Stimulated activated CD8-positive, alpha-beta memory T cell treated with anti-CD3 and anti-CD28 coated beads, Interleukin-7, amount 100 ng/mL, for 1 hour (primary cell): ENCODE data around the gene HCFC1.
"Not testable (repeated sequence)": the region's sequence is repeated elsewhere in the genome, so short reads cannot be mapped to it uniquely, and the experiment has no call there.

ENCODE experiments used
- DNase-seq, 2 donors: peaks; one replicate each; pipeline ENCODE4 v3.0.0-alpha.2; 2020; ENCODE audit warnings: low read depth in 2 of 2

The HCFC1 gene

GRCh38 chrX:154008521-154008920 is 36.9 kb upstream of the HCFC1 start:
- DNase-seq, result no peak

DNA sequence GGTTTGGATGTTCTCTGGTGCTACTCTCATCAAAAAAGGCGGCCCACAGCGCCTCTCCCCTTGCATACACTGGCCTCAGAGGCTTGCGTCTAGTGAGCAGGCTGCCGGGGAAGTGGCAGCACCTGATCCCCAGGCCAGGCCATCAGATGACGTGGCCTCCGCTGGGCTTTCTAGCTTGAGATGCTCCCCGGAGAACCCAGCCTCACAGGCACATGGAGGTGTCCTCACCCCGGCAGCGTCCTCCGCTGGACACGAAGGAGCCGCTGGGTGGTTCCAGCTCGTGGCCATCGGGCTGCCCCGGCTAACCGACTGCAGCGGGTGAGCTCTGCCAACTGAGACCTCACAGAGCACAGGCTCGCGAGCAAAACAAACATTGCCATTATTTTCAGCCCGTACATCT is 35.3 kb upstream of the HCFC1 start:
- DNase-seq, result no peak

DNA sequence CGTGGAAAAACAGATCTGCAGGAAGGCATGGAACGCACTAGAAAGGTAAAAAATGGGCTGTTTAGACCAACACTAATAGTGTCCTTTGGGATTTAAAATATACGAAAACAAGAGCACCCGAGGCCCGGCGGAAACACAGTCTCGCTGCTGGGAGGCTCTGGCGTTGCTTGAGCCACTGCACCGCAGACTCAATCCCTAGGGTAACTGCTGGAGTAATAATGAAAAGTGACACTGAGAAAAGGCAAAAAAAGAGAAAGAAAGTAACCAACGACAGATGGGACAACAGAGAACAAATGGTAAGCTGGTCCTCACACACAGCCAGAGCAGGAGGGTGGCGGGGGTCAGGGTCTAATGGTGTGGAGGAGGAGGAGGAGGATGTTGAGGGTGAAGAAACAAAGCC is 32.7 kb upstream of the HCFC1 start:
- DNase-seq, result no peak

DNA sequence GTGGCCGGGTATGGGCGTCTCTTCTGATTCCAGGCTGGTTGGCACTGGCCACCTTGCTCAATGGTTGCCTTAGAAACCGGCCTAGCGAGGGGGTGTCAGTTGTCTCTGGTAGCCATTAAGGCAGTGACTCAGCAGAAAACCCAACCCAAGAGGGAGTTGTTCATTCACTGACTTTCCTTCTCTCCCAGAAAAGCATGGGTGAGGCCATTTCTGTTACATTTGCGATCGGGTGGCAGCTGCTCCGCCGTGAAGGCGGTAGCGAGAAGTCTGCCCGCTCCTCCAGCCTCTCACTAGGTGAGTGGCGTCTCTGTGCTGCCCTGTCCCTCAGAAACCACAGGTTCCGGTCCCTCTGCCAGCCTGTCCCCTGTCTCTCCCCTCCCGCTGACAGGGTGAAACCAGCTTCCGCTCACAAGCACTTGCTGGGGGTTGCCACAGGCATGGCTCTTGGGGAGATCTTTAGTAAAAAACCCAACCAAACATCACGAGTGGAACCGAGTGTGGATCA is 30.6 kb upstream of the HCFC1 start:
- DNase-seq, result no peak

GRCh38 chrX:154000051-154000450 is 28.4 kb upstream of the HCFC1 start:
- no peak for DNase-seq

GRCh38 chrX:153999359-154000037 is 27.9 kb upstream of the HCFC1 start:
- no peak for DNase-seq

DNA sequence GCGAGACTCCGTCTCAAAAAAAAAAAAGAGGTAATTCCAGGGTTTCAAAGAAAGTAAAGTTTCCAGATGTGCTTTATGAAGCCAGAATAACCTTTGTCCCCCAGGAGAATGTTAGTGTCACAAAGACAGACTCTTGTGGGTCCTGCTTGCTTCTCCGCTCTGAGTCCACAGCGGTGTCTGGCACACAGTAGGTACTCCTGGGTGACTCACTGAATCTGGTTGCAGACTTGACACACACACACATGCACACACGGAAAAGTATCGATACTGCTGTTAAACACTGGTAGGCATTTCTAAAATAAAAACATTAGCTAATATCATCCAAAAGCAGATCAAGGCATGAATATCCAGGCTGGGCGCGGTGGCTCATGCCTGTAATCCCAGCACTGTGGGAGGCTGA is 23.9 kb upstream of the HCFC1 start:
- no peak for DNase-seq

DNA sequence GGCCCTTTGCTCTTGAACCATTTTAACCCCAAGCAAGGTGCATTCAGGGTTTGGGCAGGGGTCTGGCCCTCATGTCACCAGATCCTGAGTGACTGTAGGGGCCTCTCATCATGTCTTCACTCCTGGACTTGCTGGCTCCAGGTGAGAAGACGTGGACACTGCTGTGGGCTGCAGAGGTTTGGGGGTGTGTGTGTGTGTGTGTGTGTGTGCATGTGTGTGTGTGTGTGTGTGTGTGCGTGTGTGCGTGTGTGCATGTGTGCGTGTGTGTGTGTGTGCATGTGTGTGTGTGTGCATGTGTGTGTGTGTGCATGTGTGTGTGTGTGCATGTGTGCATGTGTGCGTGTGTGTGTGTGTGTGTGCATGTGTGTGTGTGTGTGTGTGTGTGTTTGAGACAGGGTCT is 22.8 kb upstream of the HCFC1 start:
- not testable (repeated sequence) for DNase-seq

GRCh38 chrX:153993978-153994377 is 22.4 kb upstream of the HCFC1 start:
- DNase-seq, result no peak

GRCh38 chrX:153993079-153993478 is 21.5 kb upstream of the HCFC1 start:
- no peak for DNase-seq

DNA sequence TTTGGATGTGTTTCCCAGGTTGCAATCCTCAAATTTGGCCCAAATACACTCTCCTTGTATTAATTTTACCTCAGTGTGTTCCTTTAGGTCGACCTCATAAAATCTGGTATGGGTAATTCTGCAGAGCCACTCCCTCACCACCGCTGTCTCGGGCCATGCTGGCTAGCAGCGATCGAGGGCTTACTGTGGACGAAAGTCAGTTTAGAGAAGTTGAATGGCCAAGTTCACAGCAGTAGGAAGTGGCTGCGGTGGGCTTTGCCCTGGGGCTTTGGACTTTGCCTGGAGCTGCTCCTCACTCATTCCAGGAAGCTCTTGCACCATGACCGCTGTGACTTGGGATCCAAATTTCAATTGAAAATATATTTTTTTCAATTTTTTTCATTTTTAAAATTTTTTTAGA is 20.6 kb upstream of the HCFC1 start:
- DNase-seq, result no peak

DNA sequence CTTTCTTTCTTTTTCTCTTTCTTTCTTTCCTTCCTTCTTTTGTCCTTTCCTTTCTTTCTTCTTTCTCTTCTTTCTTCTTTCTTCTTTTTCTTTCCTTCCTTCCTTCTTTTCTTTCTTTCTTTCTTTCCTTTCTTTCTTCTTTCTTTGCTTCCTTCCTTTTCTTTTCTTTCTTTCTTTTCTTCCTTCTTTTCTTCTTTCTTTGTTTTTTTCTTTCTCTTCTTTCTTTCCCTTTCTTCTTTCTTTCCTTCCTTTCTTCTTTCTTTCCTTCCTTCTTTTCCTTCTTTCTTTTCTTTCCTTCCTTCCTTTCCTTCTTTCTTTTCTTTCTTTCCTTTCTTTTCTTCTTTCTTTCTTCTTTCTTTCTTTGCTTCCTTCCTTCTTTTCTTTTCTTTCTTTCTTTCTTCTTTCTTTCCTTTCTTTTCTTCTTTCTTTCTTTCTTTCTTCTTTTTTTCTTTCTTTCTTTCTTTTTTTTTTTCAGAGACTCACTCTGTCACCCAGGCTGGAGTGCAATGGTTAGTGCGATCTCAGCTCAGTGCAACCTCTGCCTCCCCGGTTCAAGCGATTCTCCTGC is 19.5 kb upstream of the HCFC1 start:
- no peak for DNase-seq

DNA sequence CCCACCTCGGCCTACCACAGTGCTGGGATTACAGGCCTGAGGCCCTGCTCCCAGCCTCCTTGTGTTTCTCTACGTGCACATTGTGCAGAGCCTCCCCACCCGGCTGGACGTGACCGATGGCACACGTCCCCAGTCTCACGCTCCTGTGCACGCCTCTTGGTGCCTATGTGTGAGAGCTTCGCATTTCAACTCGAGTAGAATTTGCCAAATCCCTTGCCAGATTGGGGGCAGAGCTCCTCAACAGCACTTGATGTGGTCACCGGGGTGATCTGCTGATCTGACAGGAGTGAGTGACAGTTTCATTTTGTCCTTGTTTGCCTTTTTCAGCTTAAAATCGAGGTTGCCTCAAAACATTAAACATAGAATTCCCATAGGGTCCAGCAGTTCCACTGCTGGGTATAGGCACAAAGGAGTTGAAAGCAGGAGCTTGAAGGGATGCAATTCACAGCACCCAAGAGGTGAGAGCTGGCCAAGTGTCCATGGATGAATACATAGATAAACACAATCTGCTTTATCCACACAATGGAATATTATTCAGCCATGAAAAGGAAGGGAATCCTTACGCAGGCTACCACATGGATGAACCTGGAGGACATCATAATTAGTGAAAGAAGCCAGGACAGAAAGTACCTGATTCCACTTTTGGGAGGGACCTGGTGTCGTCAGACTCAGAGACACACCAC is 18.5 kb upstream of the HCFC1 start:
- DNase-seq, result no peak

GRCh38 chrX:153988493-153988892 is 16.9 kb upstream of the HCFC1 start:
- DNase-seq, result no peak

DNA sequence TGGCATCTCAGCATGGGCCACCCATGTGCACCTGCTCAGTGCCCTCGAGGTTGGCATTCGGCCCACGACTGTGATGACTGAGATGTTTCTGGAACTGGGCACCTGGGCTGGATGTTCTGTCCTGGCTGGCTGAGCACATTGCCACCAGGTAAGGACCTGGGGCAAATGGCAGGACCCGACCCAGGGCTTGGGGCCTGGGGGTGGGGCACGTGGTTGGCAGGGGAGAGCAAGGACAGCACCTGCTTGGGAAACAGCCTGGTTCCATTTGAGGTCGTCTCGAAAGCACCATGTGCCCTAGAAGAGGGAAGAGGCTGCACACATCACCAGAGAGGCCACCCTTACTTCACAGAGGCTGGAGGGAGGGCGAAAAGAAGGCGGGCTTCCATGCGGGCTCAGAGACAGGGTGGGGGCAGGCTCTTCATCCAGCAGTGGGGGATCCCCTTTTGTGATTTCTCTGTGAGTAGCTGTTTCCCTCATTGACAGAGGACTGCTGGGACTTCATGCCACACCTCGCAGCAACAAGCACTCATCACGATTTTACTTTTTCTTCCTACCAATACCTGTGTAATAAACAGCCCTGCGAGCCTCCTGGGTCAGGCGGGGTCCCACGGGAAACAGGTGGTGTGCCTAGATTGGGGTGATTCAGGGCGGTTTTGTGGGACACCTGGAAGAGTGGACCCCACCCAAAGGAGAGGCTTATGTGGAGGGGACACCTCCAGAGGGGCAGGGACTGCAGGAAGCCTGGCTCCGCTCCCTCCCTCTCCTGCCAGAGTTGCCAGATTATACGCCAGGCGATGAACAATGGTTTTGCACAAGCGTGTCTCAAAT is 12.9 kb upstream of the HCFC1 start:
- DNase-seq, result no peak

GRCh38 chrX:153983321-153983801 is 11.7 kb upstream of the HCFC1 start:
- DNase-seq, result no peak

GRCh38 chrX:153981771-153982533 is 10.3 kb upstream of the HCFC1 start:
- peak in 1 of 2 donors; percentile 34 for DNase-seq

DNA sequence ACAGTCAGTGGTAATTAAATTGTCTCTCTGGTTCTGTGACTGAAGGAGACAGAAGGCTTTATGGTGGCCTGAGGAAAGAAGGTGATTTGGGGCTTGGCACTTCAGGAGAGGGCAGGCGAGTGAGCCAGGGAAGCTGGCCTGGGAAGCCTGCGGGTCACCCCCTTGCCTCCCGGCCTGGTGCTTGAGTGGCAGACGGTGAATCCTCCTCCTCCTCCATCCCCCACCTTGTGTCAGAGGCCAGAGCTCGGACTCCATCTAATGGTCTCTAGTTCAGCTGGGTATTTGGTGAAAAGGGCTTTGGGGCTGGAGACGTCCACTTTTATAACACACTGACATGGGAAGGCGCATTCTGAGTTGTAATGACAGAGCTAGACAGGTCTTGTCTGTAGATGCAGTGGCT is 9.6 kb upstream of the HCFC1 start:
- DNase-seq, result no peak

DNA sequence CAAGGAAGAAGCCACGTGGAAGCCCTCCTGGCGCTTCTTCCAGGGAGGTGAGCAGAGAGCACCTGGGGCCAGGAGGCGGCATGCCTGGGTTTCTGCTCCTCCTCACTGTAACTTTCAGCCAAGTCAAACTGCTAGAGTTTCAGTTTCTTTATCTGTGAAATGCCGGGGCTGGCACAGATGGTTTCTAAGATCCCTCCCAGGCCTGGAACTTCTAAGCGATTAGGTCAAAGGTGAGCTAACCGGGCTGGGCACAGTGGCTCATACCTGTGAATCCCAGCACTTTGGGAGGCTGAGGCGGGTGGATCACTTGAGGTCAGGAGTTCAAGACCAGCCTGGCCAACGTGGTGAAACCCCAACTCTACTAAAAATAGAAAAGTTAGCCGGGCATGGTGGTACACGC is 8.8 kb upstream of the HCFC1 start:
- not testable (repeated sequence) for DNase-seq

DNA sequence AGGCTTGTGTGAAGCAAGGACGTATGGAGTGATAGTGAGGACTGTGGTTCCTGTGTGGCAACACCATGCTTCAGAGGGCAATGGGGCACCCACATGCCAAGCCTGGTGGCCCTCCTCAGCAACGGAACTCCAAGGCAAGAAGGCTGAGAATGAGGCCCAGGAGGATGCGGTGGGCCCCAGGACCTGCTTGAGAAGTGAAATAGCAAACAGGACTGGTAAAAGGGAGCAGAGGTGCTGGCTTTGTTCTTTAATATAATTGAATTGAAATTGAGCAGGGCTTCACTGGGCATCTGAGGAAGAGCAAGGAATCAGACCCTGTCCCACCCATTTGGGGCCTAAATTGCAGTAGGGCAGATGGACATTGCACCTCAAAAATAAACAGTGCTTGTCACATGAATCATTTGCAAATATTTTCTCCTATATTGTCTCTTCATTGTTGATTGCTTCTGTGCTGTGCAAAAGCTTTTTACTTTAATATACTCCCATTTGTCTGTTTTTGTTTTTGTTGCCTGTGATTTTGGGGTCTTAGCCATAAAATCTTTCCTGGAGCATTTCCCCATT is 3.2 kb upstream of the HCFC1 start:
- DNase-seq, result no peak
